WTC11 (cell line): ENCODE data around the gene RAI1.

Experiments
- ATF2 ChIP-seq: sonication (generic); formaldehyde crosslinking; IDR thresholded peaks from 2 replicates; pipeline ENCODE4 v1.8.1; 2022; ENCODE audit warnings: low read depth, missing genetic modification reagents, borderline replicate concordance
- CTCF ChIP-seq: fragments of 200-600 bp; IDR thresholded peaks from 2 replicates; pipeline ENCODE4 v1.8.0; 2022; ENCODE audit warnings: antibody characterized with exemption
- ELF4 ChIP-seq: sonication (generic); formaldehyde crosslinking; IDR thresholded peaks from 2 replicates; pipeline ENCODE4 v1.8.1; 2022; ENCODE audit warnings: low read depth, mild to moderate bottlenecking, moderate library complexity, missing genetic modification reagents
- OVOL2 ChIP-seq: fragments of 250-450 bp; sonication (Bioruptor Pico); IDR thresholded peaks from 2 replicates; pipeline ENCODE4 v1.9.0; 2021; ENCODE audit warnings: mild to moderate bottlenecking, borderline replicate concordance
- RELA ChIP-seq: sonication (generic); formaldehyde crosslinking; IDR thresholded peaks from 2 replicates; pipeline ENCODE4 v1.8.1; 2022; ENCODE audit warnings: missing genetic modification reagents, mild to moderate bottlenecking, borderline replicate concordance
- SP1 ChIP-seq: sonication (generic); formaldehyde crosslinking; conservative IDR thresholded peaks from 2 replicates; pipeline ENCODE4 v1.8.1; 2022; ENCODE audit warnings: missing genetic modification reagents
- ZNF138 ChIP-seq: sonication (generic); formaldehyde crosslinking; conservative IDR thresholded peaks from 2 replicates; pipeline ENCODE4 v1.8.1; 2022; ENCODE audit warnings: mild to moderate bottlenecking, moderate library complexity, missing genetic modification reagents
- ZNF232 ChIP-seq: sonication (generic); formaldehyde crosslinking; IDR thresholded peaks from 2 replicates; pipeline ENCODE4 v1.8.0; 2022; ENCODE audit warnings: mild to moderate bottlenecking, missing genetic modification reagents
- ZNF416 ChIP-seq: fragments of 250-450 bp; sonication (Bioruptor Pico); IDR thresholded peaks from 2 replicates; pipeline ENCODE4 v1.9.0; 2021; ENCODE audit warnings: mild to moderate bottlenecking, inconsistent platforms

GRCh38 chr17:17751489-17752088 lies 70.3 kb downstream of the RAI1 start:
- TF ChIP-seq OVOL2 (CRISPR knock-in tag): no peak
- TF ChIP-seq RELA (CRISPR knock-in tag): no peak
- no peak for TF ChIP-seq ZNF138 (CRISPR knock-in tag)
- no peak for TF ChIP-seq SP1 (CRISPR knock-in tag)
- TF ChIP-seq ZNF416: no peak
- no peak for TF ChIP-seq ELF4 (CRISPR knock-in tag)
- TF ChIP-seq CTCF: no peak
- no peak for TF ChIP-seq ZNF232 (CRISPR knock-in tag)
- TF ChIP-seq ATF2 (CRISPR knock-in tag): no peak
